PFSK-1 (cell line): Measurements from ENCODE around the gene ITPR3.

ENCODE experiments used
- FOXP2 ChIP-seq: optimal IDR thresholded peaks from 2 replicates; pipeline ENCODE3; 2011; ENCODE audit warnings: borderline replicate concordance, control low read depth, inconsistent platforms; ENCODE audit not compliant: insufficient read depth; ENCODE audit errors: extremely low read length, extremely low read depth
- POLR2AphosphoS5 ChIP-seq: IDR thresholded peaks from 2 replicates; pipeline ENCODE4 v1.6.1; 2012; ENCODE audit warnings: low read depth, mild to moderate bottlenecking, control low read depth, low read length, moderate library complexity
- SIN3A ChIP-seq: IDR thresholded peaks from 2 replicates; pipeline ENCODE4 v1.6.1; 2012; ENCODE audit warnings: mild to moderate bottlenecking, low read length, moderate library complexity, borderline replicate concordance; ENCODE audit not compliant: insufficient read depth
- TAF1 ChIP-seq: IDR thresholded peaks from 2 replicates; pipeline ENCODE4 v1.6.1; 2012; ENCODE audit warnings: low read length, control low read depth, borderline replicate concordance; ENCODE audit not compliant: insufficient read depth
- TF ChIP-seq, protein P1 (sequence below), 2 experiments: IDR thresholded peaks; 2 replicates each; pipeline versions ENCODE4 v1.6.1 to v1.8.0; 2011 to 2012; ENCODE audit warnings: low read depth in 2 of 2, low read length in 2 of 2, control low read depth in 1 of 2, inconsistent platforms in 1 of 2, mild to moderate bottlenecking in 1 of 2, moderate library complexity in 1 of 2; ENCODE audit not compliant: insufficient read depth in 1 of 2

The ITPR3 gene

DNA sequence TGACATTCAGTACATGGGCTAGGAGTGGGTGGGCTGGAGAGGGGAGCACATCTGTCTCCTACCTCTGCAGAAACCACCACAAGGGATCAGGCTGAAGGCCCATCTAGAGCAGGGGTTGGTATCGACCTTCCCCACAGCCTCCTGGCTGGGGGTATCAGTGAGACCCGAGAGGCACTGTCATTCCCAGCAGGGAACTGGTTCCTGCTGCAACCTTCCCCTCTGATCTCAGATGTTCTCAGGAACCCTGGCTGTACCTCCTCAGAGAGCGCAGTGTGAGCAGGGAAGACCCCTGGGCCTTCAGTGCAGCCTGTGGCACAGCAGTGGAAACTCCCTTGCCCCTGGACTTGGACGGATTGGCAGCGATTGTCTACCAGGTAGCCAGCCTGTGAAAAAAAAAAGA is 117.8 kb downstream of the ITPR3 start:
- TF ChIP-seq, protein P1, sequence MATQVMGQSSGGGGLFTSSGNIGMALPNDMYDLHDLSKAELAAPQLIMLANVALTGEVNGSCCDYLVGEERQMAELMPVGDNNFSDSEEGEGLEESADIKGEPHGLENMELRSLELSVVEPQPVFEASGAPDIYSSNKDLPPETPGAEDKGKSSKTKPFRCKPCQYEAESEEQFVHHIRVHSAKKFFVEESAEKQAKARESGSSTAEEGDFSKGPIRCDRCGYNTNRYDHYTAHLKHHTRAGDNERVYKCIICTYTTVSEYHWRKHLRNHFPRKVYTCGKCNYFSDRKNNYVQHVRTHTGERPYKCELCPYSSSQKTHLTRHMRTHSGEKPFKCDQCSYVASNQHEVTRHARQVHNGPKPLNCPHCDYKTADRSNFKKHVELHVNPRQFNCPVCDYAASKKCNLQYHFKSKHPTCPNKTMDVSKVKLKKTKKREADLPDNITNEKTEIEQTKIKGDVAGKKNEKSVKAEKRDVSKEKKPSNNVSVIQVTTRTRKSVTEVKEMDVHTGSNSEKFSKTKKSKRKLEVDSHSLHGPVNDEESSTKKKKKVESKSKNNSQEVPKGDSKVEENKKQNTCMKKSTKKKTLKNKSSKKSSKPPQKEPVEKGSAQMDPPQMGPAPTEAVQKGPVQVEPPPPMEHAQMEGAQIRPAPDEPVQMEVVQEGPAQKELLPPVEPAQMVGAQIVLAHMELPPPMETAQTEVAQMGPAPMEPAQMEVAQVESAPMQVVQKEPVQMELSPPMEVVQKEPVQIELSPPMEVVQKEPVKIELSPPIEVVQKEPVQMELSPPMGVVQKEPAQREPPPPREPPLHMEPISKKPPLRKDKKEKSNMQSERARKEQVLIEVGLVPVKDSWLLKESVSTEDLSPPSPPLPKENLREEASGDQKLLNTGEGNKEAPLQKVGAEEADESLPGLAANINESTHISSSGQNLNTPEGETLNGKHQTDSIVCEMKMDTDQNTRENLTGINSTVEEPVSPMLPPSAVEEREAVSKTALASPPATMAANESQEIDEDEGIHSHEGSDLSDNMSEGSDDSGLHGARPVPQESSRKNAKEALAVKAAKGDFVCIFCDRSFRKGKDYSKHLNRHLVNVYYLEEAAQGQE (IDR thresholded peaks at IDR 0.05; ENCODE audit: insufficient read depth in 1 of 2, low read depth in 2 of 2, low read length in 2 of 2), result no peak
- no peak for TF ChIP-seq SIN3A
- TF ChIP-seq POLR2AphosphoS5, result no peak
- TF ChIP-seq FOXP2, result no peak
- no peak for TF ChIP-seq TAF1

DNA sequence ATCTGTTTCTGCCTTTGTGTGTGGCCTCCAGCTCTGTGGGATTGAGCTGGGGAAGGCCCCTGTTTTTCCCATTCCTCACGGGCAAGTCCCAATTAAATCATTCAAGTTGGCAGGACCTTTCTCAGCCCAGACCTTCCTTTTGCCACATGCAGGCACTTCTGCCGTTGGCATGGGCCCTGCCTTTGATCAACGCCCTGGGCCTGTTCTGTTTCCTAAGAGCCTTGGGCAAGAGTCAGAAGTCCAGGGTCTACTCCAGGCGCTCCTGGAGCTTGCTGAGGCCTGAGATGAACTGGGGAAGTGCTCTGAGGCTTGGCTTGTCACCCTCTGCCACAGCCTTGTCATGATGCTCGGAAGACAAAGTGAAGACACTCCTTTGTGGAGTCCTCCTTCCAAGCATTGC is 118.4 kb downstream of the ITPR3 start:
- TF ChIP-seq FOXP2 (no peak), POLR2AphosphoS5 (no peak)

DNA sequence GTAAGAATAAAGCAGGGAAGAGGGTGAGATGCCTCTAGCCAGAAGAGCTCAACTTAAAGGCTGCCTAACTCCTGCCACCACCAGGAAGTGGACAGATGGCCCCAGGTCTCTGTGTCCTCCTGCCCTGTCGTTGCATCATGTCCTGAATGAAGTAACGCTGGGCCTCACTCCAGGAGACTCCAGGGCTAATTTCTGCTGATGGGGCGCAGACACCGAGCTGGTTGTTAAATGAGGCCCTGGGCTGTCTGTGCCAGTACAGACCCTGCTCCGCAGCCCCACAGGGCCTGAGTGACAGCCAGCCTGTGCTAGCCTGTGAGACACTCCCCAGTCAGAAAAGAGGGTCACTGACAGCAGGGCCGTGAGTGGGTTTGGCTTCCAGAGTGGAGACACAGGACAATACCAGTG is 119.1 kb downstream of the ITPR3 start:
- TF ChIP-seq TAF1, result no peak
- TF ChIP-seq FOXP2, result no peak
- TF ChIP-seq SIN3A, result no peak
- TF ChIP-seq, protein P1 (IDR thresholded peaks at IDR 0.05; ENCODE audit: insufficient read depth in 1 of 2, low read depth in 2 of 2, low read length in 2 of 2), result no peak
- TF ChIP-seq POLR2AphosphoS5, result no peak

DNA sequence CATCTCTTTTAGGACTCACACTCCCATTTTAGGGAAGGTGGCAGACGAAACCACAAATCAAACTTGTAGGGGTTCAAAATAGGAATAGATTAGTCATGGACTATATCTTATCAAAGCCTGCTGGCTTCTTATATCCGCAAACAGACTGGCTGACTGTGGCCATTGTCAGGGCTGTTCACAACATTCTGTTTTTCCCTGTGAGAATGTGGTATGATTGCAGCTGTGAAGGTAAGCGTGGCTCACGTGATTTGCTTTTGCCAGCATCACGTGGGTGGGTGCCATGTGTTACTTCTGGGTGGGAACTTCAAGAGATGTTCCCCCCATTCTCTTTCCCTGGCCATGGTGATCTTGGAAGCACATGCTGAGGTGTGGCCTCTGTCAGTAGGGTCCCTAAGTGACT is 119.7 kb downstream of the ITPR3 start:
- TF ChIP-seq, protein P1 (IDR thresholded peaks at IDR 0.05; ENCODE audit: insufficient read depth in 1 of 2, low read depth in 2 of 2, low read length in 2 of 2), result no peak
- TF ChIP-seq SIN3A, result no peak
- no peak for TF ChIP-seq FOXP2
- no peak for TF ChIP-seq POLR2AphosphoS5
- TF ChIP-seq TAF1, result no peak

DNA sequence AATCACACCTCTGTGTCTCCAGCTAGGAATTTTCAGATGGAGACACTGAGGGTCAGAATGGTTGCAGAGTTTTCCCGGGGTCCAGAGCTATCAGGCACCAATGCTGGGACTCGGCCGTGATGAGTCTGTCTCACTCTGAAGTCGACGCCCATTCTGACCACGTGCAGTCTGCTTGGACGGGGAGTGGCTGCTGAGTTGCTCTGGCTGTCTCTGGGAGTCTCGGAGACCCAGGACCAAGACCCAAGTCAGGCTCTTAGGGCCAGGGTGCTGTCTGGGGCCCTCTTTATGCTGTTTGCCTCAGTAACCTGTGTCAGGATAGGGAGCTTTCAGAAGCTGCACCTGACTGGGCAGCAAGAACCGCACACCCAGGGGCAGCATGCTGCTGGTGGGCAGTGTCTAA is 121.0 kb downstream of the ITPR3 start:
- no peak for TF ChIP-seq POLR2AphosphoS5
- no peak for TF ChIP-seq FOXP2
- TF ChIP-seq TAF1, result no peak
- TF ChIP-seq SIN3A, result no peak
- TF ChIP-seq, protein P1 (IDR thresholded peaks at IDR 0.05; ENCODE audit: insufficient read depth in 1 of 2, low read depth in 2 of 2, low read length in 2 of 2), result no peak
